ENCODE measurements around the gene OR7C1. TPM values are rescaled to one million over a fixed set of nuclear protein-coding genes. Genes with fewer than 3 reads are reported as not detected.

The OR7C1 gene
- total RNA-seq, 2 donors from 2014 or later = not detected

DNA sequence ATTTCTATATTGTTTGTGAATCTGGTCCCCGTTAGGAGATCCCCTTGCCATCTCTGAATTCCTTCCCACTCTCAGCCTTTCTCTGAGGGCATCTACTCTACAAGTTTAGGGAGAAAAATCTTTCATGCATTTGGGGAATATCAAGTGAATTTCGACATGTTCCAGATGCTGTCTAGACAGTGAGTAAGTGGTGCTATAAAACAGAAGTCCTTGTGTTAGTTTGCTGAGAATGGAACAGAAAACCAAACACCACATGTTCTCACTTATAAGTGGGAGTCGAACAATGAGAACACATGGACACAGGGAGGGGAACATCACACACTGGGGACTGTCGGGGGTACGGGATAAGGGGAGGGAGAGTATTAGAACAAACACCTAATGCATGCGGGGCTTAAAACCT is 8.6 kb upstream of the OR7C1 start:
- no peaks in the 10 kb centered on the region for H3K9me3 ChIP-seq
- TF ChIP-seq POLR2A (IDR thresholded peaks at IDR 0.05) = no peak
- TF ChIP-seq, protein P1, sequence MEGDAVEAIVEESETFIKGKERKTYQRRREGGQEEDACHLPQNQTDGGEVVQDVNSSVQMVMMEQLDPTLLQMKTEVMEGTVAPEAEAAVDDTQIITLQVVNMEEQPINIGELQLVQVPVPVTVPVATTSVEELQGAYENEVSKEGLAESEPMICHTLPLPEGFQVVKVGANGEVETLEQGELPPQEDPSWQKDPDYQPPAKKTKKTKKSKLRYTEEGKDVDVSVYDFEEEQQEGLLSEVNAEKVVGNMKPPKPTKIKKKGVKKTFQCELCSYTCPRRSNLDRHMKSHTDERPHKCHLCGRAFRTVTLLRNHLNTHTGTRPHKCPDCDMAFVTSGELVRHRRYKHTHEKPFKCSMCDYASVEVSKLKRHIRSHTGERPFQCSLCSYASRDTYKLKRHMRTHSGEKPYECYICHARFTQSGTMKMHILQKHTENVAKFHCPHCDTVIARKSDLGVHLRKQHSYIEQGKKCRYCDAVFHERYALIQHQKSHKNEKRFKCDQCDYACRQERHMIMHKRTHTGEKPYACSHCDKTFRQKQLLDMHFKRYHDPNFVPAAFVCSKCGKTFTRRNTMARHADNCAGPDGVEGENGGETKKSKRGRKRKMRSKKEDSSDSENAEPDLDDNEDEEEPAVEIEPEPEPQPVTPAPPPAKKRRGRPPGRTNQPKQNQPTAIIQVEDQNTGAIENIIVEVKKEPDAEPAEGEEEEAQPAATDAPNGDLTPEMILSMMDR (IDR thresholded peaks at IDR 0.05) = no peak
- ATAC-seq = no peak
- H3K27me3 ChIP-seq = peaks cover 0 to 4% of the 10 kb centered on the region in 2 donors
- 43 to 48% methylated on average over 6 of the region's 6 CpGs for WGBS, 2 donors
- no peaks in the 10 kb centered on the region for H3K36me3 ChIP-seq (replicated peaks in 1 of 2; ENCODE audit: insufficient read depth in 1 of 2, low read depth in 2 of 2)
- no peaks in the 10 kb centered on the region for H3K4me1 ChIP-seq
- no peak for DNase-seq
- H3K27ac ChIP-seq = no peak overlapping the region
- H3K4me3 ChIP-seq = no peak overlapping the region
- intact Hi-C loops (cut with DNase I) = no loop called here

DNA sequence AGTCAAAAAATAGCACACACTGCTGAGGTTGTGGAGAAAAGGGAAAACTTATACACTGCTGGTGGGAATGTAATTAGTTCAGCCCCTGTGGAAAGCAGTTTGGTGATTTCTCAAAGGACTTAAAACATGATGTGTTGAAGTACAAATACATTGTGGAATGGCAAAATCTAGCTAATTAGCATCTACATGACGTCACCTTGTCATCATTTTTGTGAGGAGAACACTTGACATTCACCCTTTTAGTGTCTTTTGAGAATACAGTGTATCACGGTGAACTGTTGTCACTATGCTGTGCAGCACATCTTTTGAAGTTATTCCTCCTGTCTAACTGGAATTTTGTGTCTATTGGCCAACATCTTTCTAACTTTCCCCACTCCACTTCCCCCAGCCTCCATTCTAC is 8.2 kb upstream of the OR7C1 start:
- ATAC-seq (no peak), DNase-seq (no peak)
- H3K36me3 ChIP-seq (replicated peaks in 1 of 2; ENCODE audit: insufficient read depth in 1 of 2, low read depth in 2 of 2) = no peaks in the 10 kb centered on the region
- H3K27ac ChIP-seq = no peak overlapping the region
- 42 to 48% methylated on average over 2 of the region's 2 CpGs for WGBS, 2 donors
- intact Hi-C loops (cut with DNase I) = no loop called here
- no peaks in the 10 kb centered on the region for H3K9me3 ChIP-seq
- H3K27me3 ChIP-seq = peaks cover 0 to 4% of the 10 kb centered on the region in 2 donors
- TF ChIP-seq POLR2A (IDR thresholded peaks at IDR 0.05) = no peak
- TF ChIP-seq, protein P1 (IDR thresholded peaks at IDR 0.05) = no peak
- no peaks in the 10 kb centered on the region for H3K4me1 ChIP-seq
- no peak overlapping the region for H3K4me3 ChIP-seq

DNA sequence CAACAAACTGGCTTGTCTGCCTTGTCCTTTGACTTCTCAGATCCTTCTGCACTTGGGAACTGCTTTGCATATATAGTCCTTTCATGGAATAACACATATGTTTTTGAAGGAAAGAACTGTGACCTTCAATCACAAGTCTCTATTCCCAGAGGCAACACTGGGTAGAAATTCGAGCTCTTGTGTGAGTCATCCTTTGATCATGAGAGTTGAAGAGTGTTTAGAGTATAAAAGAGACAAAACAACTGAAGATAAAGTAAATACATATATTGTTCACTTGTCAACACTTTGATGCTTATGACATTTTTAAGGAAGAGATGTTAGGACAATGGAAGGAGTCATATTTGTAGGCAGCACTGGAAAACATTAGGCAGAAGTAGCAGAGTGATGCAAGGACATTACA is 5.2 kb upstream of the OR7C1 start:
- Histone ChIP-seq H3K4me3 (no peak overlapping the region), H3K27ac (no peak overlapping the region), H3K36me3 (replicated peaks in 1 of 2; ENCODE audit: insufficient read depth in 1 of 2, low read depth in 2 of 2) (no peaks in the 10 kb centered on the region), H3K4me1 (no peaks in the 10 kb centered on the region), H3K27me3 (peaks cover 0 to 4% of the 10 kb centered on the region in 2 donors), H3K9me3 (no peaks in the 10 kb centered on the region)
- DNase-seq = no peak
- no peak for ATAC-seq
- no peak for TF ChIP-seq POLR2A (IDR thresholded peaks at IDR 0.05)
- TF ChIP-seq, protein P1 (IDR thresholded peaks at IDR 0.05) = no peak
- WGBS, 2 donors = 26 to 42% methylated on average over 1 of the region's 1 CpG
- intact Hi-C loops (cut with DNase I) = no loop called here

DNA sequence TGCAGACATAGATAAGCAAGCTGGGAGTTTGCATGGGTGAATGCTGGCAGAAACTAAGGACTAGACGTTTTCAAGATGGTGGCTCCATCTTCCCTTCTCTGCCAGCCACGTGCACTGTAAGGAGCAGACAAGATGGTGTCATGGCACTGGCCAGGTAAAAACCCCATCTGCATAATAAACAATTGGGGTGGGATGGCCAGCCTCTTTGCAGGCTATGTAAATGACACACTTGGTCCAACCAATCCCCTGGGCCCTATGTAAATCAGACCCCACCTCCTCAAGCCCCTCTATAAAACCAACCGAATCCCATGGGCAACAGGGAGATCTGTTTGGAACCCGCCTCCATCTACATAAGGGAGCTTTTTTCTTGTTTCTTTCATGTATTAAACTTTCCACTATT is 2.4 kb upstream of the OR7C1 start:
- Histone ChIP-seq H3K27me3 (no peaks in the 10 kb centered on the region), H3K4me3 (no peak overlapping the region), H3K36me3 (replicated peaks in 1 of 2; ENCODE audit: insufficient read depth in 1 of 2, low read depth in 2 of 2) (no peaks in the 10 kb centered on the region), H3K27ac (no peak overlapping the region), H3K9me3 (no peaks in the 10 kb centered on the region), H3K4me1 (no peaks in the 10 kb centered on the region)
- ATAC-seq (no peak), DNase-seq (no peak)
- WGBS, 2 donors = 41 to 57% methylated on average over 4 of the region's 4 CpGs
- TF ChIP-seq, protein P1 (IDR thresholded peaks at IDR 0.05) = no peak
- intact Hi-C loops (cut with DNase I) = no loop called here

DNA sequence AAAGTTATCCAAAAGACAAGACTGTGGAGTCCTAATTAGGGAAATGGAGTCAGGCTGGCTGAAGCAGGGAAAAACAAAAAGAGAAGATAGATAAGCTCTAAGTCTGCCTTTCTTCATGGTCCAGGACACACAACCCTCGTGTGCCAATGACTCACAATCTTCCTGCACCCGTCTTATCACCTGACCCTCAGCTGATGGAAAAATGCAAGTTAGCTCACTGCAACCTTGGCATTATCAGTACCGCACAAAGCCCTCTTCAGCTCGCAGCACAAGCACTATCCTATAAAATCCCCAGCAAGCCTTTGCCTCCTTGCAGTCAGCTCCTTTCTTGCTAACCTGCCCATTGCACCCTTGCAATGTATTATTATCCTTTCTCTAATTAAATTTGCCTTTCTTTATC is 4.3 kb downstream of the OR7C1 start:
- intact Hi-C loops (cut with DNase I) = no loop called here
- DNase-seq (no peak), ATAC-seq (no peak)
- no peak for TF ChIP-seq POLR2A (IDR thresholded peaks at IDR 0.05)
- TF ChIP-seq, protein P1 (IDR thresholded peaks at IDR 0.05) = no peak
- WGBS, 2 donors = 20 to 28% methylated on average over 4 of the region's 4 CpGs
- H3K27ac ChIP-seq = no peak overlapping the region
- no peaks in the 10 kb centered on the region for H3K9me3 ChIP-seq
- no peaks in the 10 kb centered on the region for H3K4me1 ChIP-seq
- no peaks in the 10 kb centered on the region for H3K36me3 ChIP-seq (replicated peaks in 1 of 2; ENCODE audit: insufficient read depth in 1 of 2, low read depth in 2 of 2)
- H3K4me3 ChIP-seq = no peak overlapping the region
- no peaks in the 10 kb centered on the region for H3K27me3 ChIP-seq
